Breast epithelium (tissue), 3 donors: Measurements from ENCODE around the gene HM13.

Source experiments
- POLR2A ChIP-seq: fragments of 450-650 bp; IDR thresholded peaks from one replicate; pipeline ENCODE4 v1.6.1; 2016; ENCODE audit warnings: antibody characterized with exemption, mild to moderate bottlenecking, moderate library complexity
- POLR2AphosphoS5 ChIP-seq, 3 donors: sonication (generic); formaldehyde crosslinking; IDR thresholded peaks; one replicate each; pipeline ENCODE4 v1.6.1; 2017; ENCODE audit warnings: antibody characterized with exemption in 3 of 3
- TF ChIP-seq, protein P1 (sequence below), 3 donors: fragments of 450-650 bp; IDR thresholded peaks; one replicate each; pipeline ENCODE4 v1.5.1; 2016 to 2017; ENCODE audit warnings: antibody characterized with exemption in 3 of 3, mild to moderate bottlenecking in 3 of 3, moderate library complexity in 3 of 3

DNA sequence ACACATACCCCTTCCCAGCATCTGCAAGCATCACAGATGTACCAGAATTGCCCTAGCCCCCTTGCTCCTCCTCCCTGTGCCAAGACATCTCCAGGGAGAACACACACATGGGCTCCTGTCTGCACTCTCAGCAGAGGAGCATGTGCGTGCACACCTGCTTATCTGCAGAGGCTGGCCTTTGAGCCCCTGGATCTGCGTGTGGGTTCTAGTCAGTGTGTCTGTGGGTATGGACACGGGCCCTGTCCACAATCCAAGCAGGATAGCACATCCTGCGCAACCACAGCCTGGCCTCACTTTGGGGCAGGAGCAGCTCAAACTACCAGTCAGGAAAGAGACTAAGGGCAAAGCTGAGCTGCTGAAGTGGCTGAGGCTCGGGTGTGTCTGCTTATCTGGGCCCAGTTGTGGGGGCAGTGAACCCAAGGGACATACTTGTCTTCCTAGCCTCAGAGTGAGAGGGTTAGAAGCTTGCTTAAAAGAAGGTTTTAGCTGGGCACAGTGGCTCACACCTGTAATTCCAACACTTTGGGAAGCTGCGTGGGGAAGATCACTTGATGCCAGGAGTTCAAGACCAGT, 41.0 kb downstream of the HM13 start:
- TF ChIP-seq, protein P1, sequence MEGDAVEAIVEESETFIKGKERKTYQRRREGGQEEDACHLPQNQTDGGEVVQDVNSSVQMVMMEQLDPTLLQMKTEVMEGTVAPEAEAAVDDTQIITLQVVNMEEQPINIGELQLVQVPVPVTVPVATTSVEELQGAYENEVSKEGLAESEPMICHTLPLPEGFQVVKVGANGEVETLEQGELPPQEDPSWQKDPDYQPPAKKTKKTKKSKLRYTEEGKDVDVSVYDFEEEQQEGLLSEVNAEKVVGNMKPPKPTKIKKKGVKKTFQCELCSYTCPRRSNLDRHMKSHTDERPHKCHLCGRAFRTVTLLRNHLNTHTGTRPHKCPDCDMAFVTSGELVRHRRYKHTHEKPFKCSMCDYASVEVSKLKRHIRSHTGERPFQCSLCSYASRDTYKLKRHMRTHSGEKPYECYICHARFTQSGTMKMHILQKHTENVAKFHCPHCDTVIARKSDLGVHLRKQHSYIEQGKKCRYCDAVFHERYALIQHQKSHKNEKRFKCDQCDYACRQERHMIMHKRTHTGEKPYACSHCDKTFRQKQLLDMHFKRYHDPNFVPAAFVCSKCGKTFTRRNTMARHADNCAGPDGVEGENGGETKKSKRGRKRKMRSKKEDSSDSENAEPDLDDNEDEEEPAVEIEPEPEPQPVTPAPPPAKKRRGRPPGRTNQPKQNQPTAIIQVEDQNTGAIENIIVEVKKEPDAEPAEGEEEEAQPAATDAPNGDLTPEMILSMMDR (IDR thresholded peaks at IDR 0.05) = no peak
- TF ChIP-seq POLR2AphosphoS5 (IDR thresholded peaks at IDR 0.05) = no peak
- TF ChIP-seq POLR2A = no peak
